Gastroesophageal sphincter (tissue), 4 donors: Measurements from ENCODE around the gene INPP4B. TPM values are rescaled to one million over a fixed set of nuclear protein-coding genes. Genes with fewer than 3 reads are reported as not detected.

Experiments used
- ATAC-seq: fragments of 150-250 bp; one replicate; pipeline ENCODE4 v1.9.1; 2016; ENCODE audit warnings: mild to moderate bottlenecking, moderate library complexity
- H3K27ac ChIP-seq, 4 donors: fragments of 200-600 bp; sonication (generic) in 3 of 4; 1 replicate in 3 of 4; 2 replicates in 1 of 4; pipeline ENCODE4 v1.5.1; 2016 to 2019
- H3K27me3 ChIP-seq: fragments of 200-600 bp; sonication (generic); one replicate; pipeline ENCODE4 v1.5.1; 2019
- H3K36me3 ChIP-seq, 2 donors: fragments of 200-600 bp; sonication (generic); one replicate each; pipeline ENCODE4 v1.5.1; 2019; ENCODE audit warnings: control low read depth in 1 of 2
- H3K4me1 ChIP-seq, 3 donors: fragments of 200-600 bp; sonication (generic); 1 replicate in 2 of 3; 2 replicates in 1 of 3; pipeline ENCODE4 v1.5.1; 2016 to 2019; ENCODE audit warnings: control low read depth in 2 of 3
- H3K4me3 ChIP-seq, 2 donors: fragments of 200-600 bp; sonication (generic); one replicate each; pipeline ENCODE4 v1.5.1; 2019; ENCODE audit warnings: mild to moderate bottlenecking in 1 of 2, moderate library complexity in 1 of 2
- H3K9me3 ChIP-seq, 3 donors: fragments of 200-600 bp; sonication (generic); one replicate each; pipeline ENCODE4 v1.5.1; 2017 to 2019; ENCODE audit warnings: control low read depth in 2 of 3
- EP300 ChIP-seq: sonication (generic); formaldehyde crosslinking; IDR thresholded peaks from one replicate; pipeline ENCODE4 v1.6.1; 2017; ENCODE audit warnings: antibody characterized with exemption, mild to moderate bottlenecking
- POLR2A ChIP-seq, 2 donors: fragments of 450-650 bp; IDR thresholded peaks; one replicate each; pipeline ENCODE4 v1.6.1; 2017; ENCODE audit warnings: antibody characterized with exemption in 2 of 2, mild to moderate bottlenecking in 2 of 2, moderate library complexity in 1 of 2
- POLR2AphosphoS5 ChIP-seq: sonication (generic); formaldehyde crosslinking; IDR thresholded peaks from one replicate; pipeline ENCODE4 v1.6.1; 2017; ENCODE audit warnings: antibody characterized with exemption
- WGBS, 2 donors: methylation state at CpG; one replicate each; pipeline ENCODE4 v1.1.5; 2018; ENCODE audit warnings: low coverage in 1 of 2; 5-methylcytosine and 5-hydroxymethylcytosine counted together
- total RNA-seq, 4 donors: library from RNA; depleted of rRNA; stranded (reverse); fragments of >200 nt; gene quantifications; one replicate each; pipeline ENCODE4 v1.1.0, GENCODE V29; 2016
- TF ChIP-seq, protein P1 (sequence below), 4 experiments: fragments of 200-600 bp in 2 of 4; fragments of 450-650 bp in 2 of 4; sonication (generic) in 1 of 4; IDR thresholded peaks; one replicate each; pipeline ENCODE4 v1.5.1; 2017 to 2019; ENCODE audit warnings: antibody characterized with exemption in 4 of 4, mild to moderate bottlenecking in 2 of 4, moderate library complexity in 2 of 4

INPP4B gene
- total RNA-seq, 4 donors from 2014 or later: 17.6 to 63.8 (median 31.3) TPM

DNA sequence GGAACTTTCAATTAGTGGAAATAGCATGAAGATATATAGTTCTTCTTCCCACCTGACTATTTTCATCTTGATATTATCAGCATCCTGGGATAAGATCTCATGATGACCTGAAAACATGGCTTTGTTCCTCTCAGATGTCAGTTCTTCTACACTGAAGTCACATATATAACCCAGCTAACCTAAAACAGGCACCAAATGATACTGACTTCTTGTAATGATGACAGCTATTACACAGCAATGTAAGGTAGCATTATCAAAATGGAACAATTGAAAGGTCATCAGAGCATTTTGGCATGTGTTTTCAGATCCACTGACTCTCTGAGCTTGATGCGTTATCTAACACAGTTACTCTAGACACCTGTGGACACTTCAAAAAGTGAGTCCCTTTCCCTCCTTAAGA is 469.9 kb downstream of the INPP4B start:
- no peak for ATAC-seq
- H3K4me1 ChIP-seq: peaks cover 0 to 44% (median 16%) of the 10 kb centered on the region in 3 donors
- H3K9me3 ChIP-seq: no peaks in the 10 kb centered on the region
- 100% methylated on average over 1 of the region's 1 CpG for WGBS, 2 donors
- no peak overlapping the region for H3K4me3 ChIP-seq
- TF ChIP-seq, protein P1, sequence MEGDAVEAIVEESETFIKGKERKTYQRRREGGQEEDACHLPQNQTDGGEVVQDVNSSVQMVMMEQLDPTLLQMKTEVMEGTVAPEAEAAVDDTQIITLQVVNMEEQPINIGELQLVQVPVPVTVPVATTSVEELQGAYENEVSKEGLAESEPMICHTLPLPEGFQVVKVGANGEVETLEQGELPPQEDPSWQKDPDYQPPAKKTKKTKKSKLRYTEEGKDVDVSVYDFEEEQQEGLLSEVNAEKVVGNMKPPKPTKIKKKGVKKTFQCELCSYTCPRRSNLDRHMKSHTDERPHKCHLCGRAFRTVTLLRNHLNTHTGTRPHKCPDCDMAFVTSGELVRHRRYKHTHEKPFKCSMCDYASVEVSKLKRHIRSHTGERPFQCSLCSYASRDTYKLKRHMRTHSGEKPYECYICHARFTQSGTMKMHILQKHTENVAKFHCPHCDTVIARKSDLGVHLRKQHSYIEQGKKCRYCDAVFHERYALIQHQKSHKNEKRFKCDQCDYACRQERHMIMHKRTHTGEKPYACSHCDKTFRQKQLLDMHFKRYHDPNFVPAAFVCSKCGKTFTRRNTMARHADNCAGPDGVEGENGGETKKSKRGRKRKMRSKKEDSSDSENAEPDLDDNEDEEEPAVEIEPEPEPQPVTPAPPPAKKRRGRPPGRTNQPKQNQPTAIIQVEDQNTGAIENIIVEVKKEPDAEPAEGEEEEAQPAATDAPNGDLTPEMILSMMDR (IDR thresholded peaks at IDR 0.05): no peak
- TF ChIP-seq POLR2AphosphoS5 (no peak), EP300 (no peak), POLR2A (IDR thresholded peaks at IDR 0.05) (no peak)
- no peaks in the 10 kb centered on the region for H3K36me3 ChIP-seq
- H3K27ac ChIP-seq: no peak overlapping the region
- no peaks in the 10 kb centered on the region for H3K27me3 ChIP-seq

DNA sequence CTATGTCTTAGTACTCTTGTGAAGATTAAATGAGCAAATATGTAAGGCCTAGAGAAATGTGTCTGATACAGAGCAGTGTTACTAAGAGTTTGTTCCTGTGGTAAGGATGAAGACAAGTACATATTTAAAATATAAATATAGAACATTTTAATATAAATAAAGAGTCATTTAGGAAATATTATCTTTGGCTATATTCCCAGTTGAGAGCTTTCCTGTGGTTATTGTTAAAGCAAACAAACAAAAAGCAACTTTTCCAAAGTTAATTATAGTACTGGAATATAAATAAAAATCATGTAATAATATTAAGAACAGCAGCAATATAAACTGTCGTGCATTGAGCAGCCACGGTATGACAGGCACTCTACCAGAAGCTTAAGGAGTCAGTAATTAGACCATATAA is 472.5 kb downstream of the INPP4B start:
- Histone ChIP-seq H3K4me3 (no peak overlapping the region), H3K27me3 (no peaks in the 10 kb centered on the region), H3K4me1 (peaks cover 0 to 27% (median 11%) of the 10 kb centered on the region in 3 donors), H3K36me3 (no peaks in the 10 kb centered on the region), H3K9me3 (no peaks in the 10 kb centered on the region), H3K27ac (peak overlapping the region in 2 of 4 donors; percentile 21 to 22)
- TF ChIP-seq POLR2A (IDR thresholded peaks at IDR 0.05) (no peak), EP300 (no peak), POLR2AphosphoS5 (no peak)
- TF ChIP-seq, protein P1 (IDR thresholded peaks at IDR 0.05): no peak
- no peak for ATAC-seq
- WGBS, 2 donors: 2 to 7% methylated on average over 2 of the region's 2 CpGs

DNA sequence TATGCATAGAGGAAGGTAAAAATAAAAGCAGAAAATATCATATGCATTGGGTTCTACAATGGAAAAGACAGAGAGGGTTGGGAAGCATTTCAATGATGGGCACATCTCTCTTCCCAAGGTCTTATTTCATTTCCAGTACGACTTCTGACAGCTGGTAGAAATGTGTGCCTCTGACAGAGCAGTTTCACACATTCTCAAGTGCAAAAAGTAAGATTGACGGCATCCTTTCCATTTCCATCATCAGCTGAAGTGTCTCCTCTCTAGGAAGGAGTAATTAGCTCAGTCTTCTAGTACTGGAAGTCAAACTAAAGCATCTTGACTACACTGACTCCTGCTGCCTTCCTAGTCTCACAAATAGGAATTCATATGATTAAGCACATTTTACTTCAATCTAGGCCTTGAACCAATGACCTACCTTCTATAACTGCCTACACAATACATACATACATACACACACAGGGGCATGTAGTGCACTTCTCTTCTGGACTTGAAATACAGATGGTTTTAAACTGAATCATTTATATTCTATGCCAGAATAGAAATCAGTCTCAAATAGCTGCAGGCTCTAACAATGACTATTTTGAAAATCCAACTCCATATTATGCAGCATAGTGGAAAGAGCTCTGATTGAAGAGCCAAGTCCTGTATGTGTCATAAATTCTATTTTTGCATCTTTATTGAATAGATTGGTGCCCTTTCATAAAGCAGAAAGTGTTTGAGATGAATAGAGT is 473.4 kb downstream of the INPP4B start:
- ATAC-seq: no peak
- no peaks in the 10 kb centered on the region for H3K36me3 ChIP-seq

DNA sequence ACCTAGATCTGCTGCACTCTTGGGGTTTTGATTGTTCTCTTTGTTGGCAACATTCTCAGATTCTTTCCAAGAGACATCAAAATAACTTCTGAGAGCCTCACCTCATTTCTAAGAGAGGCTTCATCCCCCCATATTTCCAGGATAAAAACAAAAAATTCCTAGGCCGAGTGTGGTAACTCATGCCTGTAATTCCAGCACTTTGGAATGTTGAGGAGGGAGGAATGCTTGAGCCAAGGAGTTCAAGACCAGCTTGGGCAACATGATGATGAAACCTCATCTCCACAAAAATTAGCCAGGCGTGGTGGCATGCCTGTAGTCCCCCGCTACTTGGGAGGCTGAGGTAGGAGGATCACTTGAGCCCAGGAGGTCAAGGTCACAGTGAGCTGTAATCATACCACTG is 477.0 kb downstream of the INPP4B start:
- Histone ChIP-seq H3K36me3 (no peaks in the 10 kb centered on the region), H3K4me1 (peaks cover 0 to 31% (median 11%) of the 10 kb centered on the region in 3 donors), H3K27me3 (no peaks in the 10 kb centered on the region), H3K9me3 (no peaks in the 10 kb centered on the region), H3K4me3 (no peak overlapping the region), H3K27ac (no peak overlapping the region)
- ATAC-seq: no peak
- 88 to 90% methylated on average over 1 to 2 of the region's 3 CpGs for WGBS, 2 donors
- TF ChIP-seq, protein P1 (IDR thresholded peaks at IDR 0.05): no peak
- TF ChIP-seq POLR2AphosphoS5 (no peak), EP300 (no peak), POLR2A (IDR thresholded peaks at IDR 0.05) (no peak)

More for the DNA sequence above, 473.4 kb downstream of the INPP4B start:
- Histone ChIP-seq H3K27ac (peak overlapping the region in 3 of 4 donors; percentile 21 to 39 (median 36)), H3K27me3 (no peaks in the 10 kb centered on the region), H3K4me1 (peaks cover 0 to 22% (median 11%) of the 10 kb centered on the region in 3 donors), H3K9me3 (no peaks in the 10 kb centered on the region), H3K4me3 (no peak overlapping the region)
- WGBS, 2 donors: 58 to 83% methylated on average over 2 of the region's 2 CpGs
- TF ChIP-seq POLR2A (IDR thresholded peaks at IDR 0.05) (no peak), POLR2AphosphoS5 (no peak), EP300 (no peak)
- TF ChIP-seq, protein P1 (IDR thresholded peaks at IDR 0.05): no peak
